Right lobe of liver (tissue), 4 donors: ENCODE results near the gene ZWINT.

ENCODE experiments used
- CTCF ChIP-seq, 4 donors: fragments of 200-600 bp in 3 of 4; fragments of 450-650 bp in 1 of 4; IDR thresholded peaks; one replicate each; pipeline versions ENCODE4 v1.5.1 to v1.8.0; 2016 to 2022; ENCODE audit warnings: antibody characterized with exemption in 4 of 4, mild to moderate bottlenecking in 2 of 4
- POLR2A ChIP-seq: fragments of 450-650 bp; IDR thresholded peaks from one replicate; pipeline ENCODE4 v1.6.1; 2017; ENCODE audit warnings: antibody characterized with exemption, mild to moderate bottlenecking
- donor health status: DM: no; HTN: no; CAD: no.
- donor health status: DM: no; HTN: no; CAD: no.
- donor health status: DM: no; HTN: yes; CAD: no.

GRCh38 chr10:56360967-56361612 lies at the start of gene ZWINT:
- TF ChIP-seq CTCF (IDR thresholded peaks at IDR 0.05) (no peak), POLR2A (peak; percentile 45)
